ELF-1 (cell line): ENCODE data around the gene SEH1L.
A peak's percentile ranks its signal among the peaks of the same experiment; 100 is the strongest.
"Not testable (repeated sequence)": the region's sequence is repeated elsewhere in the genome, so short reads cannot be mapped to it uniquely, and the experiment has no call there.

Source experiments
- DNase-seq: peaks from one replicate; pipeline ENCODE4 v3.0.0-alpha.2; 2016; ENCODE audit warnings: low read depth, low spot score

The SEH1L gene

GRCh38 chr18:12995952-12996477 is 48.2 kb downstream of the SEH1L start:
- no peak for DNase-seq

GRCh38 chr18:12996661-12997292 is 49.0 kb downstream of the SEH1L start:
- no peak for DNase-seq

- not testable (repeated sequence) for DNase-seq
Measured at GRCh38 chr18:12997330-12997729, 49.5 kb downstream of the SEH1L start.

- no peak for DNase-seq
Measured at GRCh38 chr18:12998332-12999060, 50.7 kb downstream of the SEH1L start.

- DNase-seq = peak; percentile 88
Measured at GRCh38 chr18:13003466-13003896, 55.7 kb downstream of the SEH1L start.

- DNase-seq = no peak
Measured at GRCh38 chr18:13004396-13004795, 56.6 kb downstream of the SEH1L start.

- DNase-seq = no peak
Measured at GRCh38 chr18:13005289-13005688, 57.5 kb downstream of the SEH1L start.

GRCh38 chr18:13006531-13007247 is 58.9 kb downstream of the SEH1L start:
- no peak for DNase-seq

GRCh38 chr18:13007248-13007560 is 59.4 kb downstream of the SEH1L start:
- DNase-seq = no peak

GRCh38 chr18:13011719-13012118 is 63.9 kb downstream of the SEH1L start:
- DNase-seq = no peak

- no peak for DNase-seq
Measured at GRCh38 chr18:13014232-13014631, 66.4 kb downstream of the SEH1L start.

GRCh38 chr18:13014818-13015217 is 67.0 kb downstream of the SEH1L start:
- DNase-seq = no peak

GRCh38 chr18:13017247-13017875 is 69.5 kb downstream of the SEH1L start:
- no peak for DNase-seq

GRCh38 chr18:13018374-13018773 is 70.6 kb downstream of the SEH1L start:
- no peak for DNase-seq

- DNase-seq = no peak
Measured at GRCh38 chr18:13019301-13019700, 71.5 kb downstream of the SEH1L start.

GRCh38 chr18:13022644-13023043 is 74.8 kb downstream of the SEH1L start:
- DNase-seq = no peak

GRCh38 chr18:13025233-13025632 is 77.4 kb downstream of the SEH1L start:
- DNase-seq = no peak

GRCh38 chr18:13026583-13027270 is 78.9 kb downstream of the SEH1L start:
- no peak for DNase-seq

GRCh38 chr18:13028869-13029268 is 81.1 kb downstream of the SEH1L start:
- DNase-seq = no peak

GRCh38 chr18:13032173-13032572 is 84.4 kb downstream of the SEH1L start:
- DNase-seq = no peak

GRCh38 chr18:13035249-13035914 is 87.6 kb downstream of the SEH1L start:
- no peak for DNase-seq
